GM12891 (cell line): ENCODE measurements around the gene CORO2B.

ENCODE experiments used
- POLR2A ChIP-seq: IDR thresholded peaks from 2 replicates; pipeline ENCODE4 v1.6.1; 2011; ENCODE audit warnings: low read depth, low read length, control low read depth
- POLR2AphosphoS5 ChIP-seq: IDR thresholded peaks from 2 replicates; pipeline ENCODE4 v1.6.1; 2011; ENCODE audit warnings: low read depth, low read length, control low read depth
- POU2F2 ChIP-seq: IDR thresholded peaks from 2 replicates; pipeline ENCODE4 v1.6.1; 2011; ENCODE audit warnings: low read depth, mild to moderate bottlenecking, control low read depth, low read length, moderate library complexity
- SPI1 ChIP-seq: IDR thresholded peaks from 2 replicates; pipeline ENCODE4 v1.6.1; 2011; ENCODE audit warnings: low read depth, low read length, control low read depth
- TAF1 ChIP-seq: IDR thresholded peaks from 2 replicates; pipeline ENCODE4 v1.6.1; 2011; ENCODE audit warnings: low read depth, low read length, control low read depth

DNA sequence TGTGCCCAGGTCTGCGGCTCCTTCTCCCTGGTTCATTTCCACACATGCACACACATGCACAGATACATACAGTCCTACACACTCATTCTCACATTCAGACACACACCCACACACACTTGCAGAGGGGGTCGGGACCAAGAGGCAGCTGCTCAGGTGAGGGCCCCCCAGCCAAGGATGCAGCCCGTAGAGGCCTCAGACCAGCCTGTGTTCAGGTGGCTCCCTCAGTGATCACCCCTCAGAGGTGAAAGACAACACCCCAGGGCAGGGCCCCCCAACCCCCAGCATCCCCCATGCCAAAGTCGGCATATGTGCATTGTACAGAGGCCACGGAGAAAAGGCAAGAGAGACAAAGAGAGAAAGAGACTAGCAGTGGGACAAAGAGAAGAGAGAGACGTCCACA lies 5.9 kb upstream of the CORO2B start:
- TF ChIP-seq POLR2A (no peak), TAF1 (no peak), SPI1 (no peak), POLR2AphosphoS5 (no peak), POU2F2 (no peak)
